Uterus (tissue), 2 donors: ENCODE results near the gene AGL.

ENCODE experiments used
- CTCF ChIP-seq, 4 experiments: fragments of 200-600 bp in 2 of 4; fragments of 450-650 bp in 2 of 4; sonication (generic) in 2 of 4; IDR thresholded peaks; one replicate each; pipeline ENCODE4 v1.5.1; 2016 to 2019; ENCODE audit warnings: antibody characterized with exemption in 4 of 4, mild to moderate bottlenecking in 2 of 4, moderate library complexity in 1 of 4
- POLR2A ChIP-seq, 2 donors: fragments of 450-650 bp; IDR thresholded peaks; one replicate each; pipeline ENCODE4 v1.6.1; 2016; ENCODE audit warnings: antibody characterized with exemption in 2 of 2, mild to moderate bottlenecking in 1 of 2, moderate library complexity in 1 of 2

GRCh38 chr1:99852648-99853047 lies 2.5 kb downstream of the AGL start:
- TF ChIP-seq CTCF (IDR thresholded peaks at IDR 0.05) = no peak
- no peak for TF ChIP-seq POLR2A (IDR thresholded peaks at IDR 0.05)
